ENCODE measurements around the gene ITGB2.

The ITGB2 gene

DNA sequence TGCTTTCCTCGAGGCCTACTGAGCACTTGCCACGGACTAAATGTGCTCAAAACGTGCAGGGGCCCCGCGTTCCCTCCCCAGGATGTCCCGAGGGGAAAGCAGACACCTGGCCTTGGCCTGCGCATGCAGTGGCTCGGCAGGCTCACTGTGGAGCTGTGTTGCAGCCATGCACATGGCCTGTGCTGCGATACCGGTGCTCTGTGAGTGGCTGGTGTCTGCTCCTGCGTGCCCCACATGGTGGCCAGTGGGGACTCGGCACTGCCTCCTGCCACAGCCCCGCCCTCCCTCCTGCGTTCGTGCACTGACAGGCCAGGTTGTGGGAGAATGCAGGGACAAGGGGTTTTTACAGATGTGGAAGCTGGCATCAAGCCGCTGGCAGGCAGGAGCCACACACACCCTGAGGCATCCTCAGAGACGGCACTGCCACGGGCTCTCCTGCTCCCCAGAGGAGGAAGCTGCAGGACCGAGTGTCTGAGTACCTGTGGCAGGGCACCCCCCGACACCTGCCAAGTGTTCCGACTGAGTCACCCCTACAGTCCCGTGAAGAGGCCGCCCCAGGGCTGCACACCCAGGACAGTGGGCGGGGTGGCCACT, 30.3 kb downstream of the ITGB2 start:
- TF ChIP-seq, protein P1, sequence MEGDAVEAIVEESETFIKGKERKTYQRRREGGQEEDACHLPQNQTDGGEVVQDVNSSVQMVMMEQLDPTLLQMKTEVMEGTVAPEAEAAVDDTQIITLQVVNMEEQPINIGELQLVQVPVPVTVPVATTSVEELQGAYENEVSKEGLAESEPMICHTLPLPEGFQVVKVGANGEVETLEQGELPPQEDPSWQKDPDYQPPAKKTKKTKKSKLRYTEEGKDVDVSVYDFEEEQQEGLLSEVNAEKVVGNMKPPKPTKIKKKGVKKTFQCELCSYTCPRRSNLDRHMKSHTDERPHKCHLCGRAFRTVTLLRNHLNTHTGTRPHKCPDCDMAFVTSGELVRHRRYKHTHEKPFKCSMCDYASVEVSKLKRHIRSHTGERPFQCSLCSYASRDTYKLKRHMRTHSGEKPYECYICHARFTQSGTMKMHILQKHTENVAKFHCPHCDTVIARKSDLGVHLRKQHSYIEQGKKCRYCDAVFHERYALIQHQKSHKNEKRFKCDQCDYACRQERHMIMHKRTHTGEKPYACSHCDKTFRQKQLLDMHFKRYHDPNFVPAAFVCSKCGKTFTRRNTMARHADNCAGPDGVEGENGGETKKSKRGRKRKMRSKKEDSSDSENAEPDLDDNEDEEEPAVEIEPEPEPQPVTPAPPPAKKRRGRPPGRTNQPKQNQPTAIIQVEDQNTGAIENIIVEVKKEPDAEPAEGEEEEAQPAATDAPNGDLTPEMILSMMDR (conservative IDR thresholded peaks at IDR 0.05), result no peak
- no peak overlapping the region for H3K27ac ChIP-seq

DNA sequence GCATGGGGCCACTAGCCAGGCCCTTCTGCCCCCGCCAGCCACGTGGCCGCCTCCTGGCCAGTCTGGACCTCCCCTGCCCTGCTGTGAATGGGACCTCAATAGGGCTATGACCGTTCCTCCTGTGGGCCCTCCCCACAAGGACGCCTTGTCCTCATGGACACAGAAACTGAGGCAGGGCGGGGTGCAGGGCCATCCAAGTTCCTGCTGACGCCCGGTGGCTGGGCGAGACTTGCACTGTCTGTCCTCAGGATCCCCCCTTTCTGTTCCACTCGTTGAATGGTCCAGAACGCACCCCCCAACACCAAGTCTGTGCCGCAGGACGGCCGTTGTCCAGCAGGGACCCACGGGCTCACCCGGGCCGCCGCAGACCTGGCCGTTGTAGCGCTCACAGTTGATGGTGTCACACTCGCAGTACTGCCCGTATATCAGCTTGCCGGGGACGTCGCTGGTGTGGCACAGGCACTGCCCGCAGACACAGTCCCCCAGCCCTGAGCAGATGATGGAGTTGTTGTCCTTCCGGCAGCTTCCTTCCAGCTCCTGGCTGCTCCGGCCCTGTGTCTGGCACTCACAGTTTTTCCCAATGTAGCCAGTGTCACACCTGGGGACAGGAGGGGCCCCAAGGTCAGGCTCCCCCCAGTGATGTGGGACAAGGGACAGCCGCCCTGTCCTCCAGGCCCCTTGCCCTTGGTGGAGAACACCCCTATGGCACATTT, 30.9 kb downstream of the ITGB2 start:
- no peak overlapping the region for H3K27ac ChIP-seq
- TF ChIP-seq, protein P1 (conservative IDR thresholded peaks at IDR 0.05), result no peak

DNA sequence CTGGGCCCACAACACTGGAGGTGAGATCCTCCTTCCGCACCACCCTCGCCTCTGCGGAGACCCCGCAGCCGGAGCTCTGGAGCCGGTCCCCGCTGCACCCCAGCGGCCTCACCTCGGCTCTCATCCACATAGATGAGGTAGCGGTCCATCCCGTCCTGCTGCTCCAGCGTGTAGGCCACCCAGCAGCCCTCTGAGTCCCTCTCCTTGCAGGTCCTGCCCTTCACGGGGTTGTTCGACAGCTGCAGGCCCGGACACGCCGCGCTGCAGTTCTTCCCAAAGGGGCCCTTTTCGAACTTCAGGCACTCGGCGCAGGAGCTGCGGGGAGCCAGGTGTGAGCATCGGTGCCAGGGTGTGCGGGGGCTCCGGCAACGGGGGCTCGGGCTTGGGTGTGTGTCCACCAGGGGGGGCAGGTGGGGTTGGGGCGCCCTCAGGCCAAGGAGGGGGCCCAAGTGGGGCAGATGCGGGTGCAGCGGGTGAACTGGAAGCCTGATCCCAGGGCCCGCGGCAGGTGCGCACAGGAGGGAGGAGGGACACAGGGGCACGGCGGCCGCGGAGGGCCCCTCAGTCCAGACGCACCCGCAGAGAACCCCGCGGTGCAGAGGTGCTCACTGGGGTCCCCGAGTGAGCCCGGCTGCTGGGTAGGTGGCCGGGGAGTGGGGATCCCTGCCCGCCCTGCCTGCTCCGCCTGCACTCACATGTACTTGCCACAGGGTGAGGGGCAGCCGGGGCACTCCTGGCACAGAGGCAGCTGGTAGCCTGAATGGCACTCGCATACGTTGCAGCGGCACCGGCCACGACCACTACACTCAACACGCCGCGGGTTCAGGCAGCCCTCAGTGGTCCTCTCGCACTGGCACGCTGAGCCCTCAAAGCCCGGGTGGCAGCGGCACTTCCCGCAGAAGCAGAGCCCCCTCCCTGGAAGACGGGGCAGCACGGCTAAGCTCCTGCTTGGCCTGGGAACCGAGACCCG, 31.8 kb downstream of the ITGB2 start:
- no peak overlapping the region for H3K27ac ChIP-seq
- TF ChIP-seq, protein P1 (conservative IDR thresholded peaks at IDR 0.05), result no peak

DNA sequence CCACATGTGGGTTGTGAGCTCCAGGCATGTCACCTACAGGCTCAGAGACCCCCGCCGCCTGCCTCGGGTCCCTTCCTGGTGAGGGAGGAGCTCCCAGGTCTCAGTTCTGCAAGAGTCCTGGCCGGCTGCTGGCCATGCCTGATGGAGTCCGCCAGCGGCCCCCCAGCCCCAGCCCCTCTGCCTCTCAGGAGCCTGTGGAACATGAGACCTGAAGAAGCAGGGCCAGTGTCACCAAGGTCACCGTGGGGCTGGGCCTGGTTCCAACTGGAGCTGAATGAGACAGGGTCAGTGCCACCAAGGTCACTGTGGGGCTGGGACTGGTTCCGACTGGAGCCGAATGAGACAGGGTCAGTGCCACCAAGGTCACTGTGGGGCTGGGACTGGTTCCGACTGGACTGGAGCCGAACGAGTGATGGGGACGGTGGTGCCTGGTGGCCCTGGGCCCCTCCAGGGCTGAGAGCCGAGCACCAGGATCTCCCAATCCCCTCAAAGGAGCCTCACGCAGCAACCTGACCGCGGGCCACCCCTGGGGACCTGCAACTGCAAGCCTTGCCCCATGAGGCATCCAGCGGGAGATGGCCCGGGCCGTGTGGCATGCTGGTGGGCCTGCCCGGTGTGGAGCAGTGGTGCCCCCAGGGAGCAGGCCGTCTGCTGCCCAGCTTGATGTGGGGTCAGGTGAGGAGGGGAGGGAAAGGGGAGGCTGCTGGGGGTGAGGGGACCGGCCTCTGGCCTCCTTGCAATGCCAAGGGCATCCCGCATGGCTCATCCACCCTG, 32.7 kb downstream of the ITGB2 start:
- no peak overlapping the region for H3K27ac ChIP-seq

DNA sequence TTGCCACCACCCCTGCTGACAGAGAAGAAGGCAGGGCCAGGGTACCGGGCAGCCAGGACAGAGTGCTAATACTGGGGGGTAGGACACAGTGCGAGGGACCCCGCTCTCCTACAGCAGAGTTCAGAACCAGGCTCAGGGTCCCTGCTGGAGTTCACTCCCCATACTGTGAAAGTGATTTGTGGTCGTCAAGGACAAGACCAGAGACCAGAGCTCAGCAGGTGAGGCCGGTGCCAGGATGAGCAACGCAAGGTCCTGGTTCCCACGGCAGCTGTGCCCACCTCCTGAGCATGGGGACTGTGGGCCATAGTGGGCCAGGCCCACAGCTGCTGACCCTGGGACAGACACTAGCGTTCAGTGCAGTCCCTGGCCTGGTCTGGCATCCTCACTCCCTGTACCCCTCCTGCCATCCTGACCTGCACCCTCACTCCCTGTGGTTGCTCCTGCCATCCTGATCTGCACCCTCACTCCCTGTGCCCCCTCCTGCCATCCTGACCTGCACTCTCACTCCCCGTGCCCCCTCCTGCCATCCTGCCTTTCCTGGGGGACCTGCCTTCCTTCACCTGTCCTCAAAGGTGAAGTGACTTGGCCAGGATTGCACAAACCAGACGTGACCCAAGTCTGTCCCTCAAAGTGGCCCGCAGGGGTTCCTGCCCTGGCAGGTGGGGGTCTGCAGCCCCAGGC, 33.4 kb downstream of the ITGB2 start:
- TF ChIP-seq, protein P1 (conservative IDR thresholded peaks at IDR 0.05), result no peak
- H3K27ac ChIP-seq, result no peak overlapping the region

More for the DNA sequence above, 32.7 kb downstream of the ITGB2 start:
- TF ChIP-seq, protein P1 (conservative IDR thresholded peaks at IDR 0.05), result no peak

DNA sequence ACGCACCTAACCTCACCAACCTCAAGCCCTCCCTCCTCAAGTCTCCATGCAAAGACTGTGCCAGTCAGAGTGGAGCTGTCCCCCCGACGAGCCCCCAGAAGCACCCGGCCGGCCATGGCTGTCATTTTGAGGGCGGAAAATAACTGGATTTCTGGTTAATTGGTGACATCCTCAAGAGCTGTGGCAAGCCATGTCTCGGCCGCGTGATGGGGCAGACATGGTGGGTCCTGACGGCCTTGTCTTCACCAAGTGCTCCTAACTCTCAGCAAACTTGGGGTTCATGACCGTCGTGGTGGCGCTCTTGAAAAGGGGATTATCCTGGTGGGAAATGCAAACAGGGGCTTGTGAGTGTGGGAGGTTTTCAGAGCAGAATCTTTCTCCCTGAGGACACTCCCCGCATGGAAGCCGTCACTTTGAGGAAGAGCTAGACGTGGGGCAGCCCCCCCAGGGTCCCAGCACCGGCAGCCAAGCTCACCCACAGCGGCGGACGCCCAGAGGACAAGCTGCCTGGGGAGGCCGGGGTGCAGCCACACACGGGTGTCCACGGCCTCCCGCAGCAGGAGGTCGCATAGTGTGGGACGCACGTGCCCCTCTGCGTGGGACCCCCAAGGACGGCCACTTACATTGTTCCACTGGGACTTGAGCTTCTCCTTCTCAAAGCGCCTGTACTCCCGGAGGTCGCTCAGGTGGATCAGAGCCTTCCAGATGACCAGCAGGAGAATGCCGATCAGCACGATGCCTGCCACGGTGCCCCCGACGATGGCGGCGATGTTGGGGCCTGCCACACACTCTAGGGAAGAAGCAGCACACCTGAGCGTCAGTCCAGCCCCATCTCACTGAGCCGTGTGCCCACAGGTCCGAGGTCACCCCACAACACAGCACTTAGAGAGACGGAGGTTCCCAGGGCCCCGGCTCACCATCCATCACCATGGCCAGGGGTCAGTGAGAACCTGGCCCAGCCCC, 34.3 kb downstream of the ITGB2 start:
- H3K27ac ChIP-seq, result no peak overlapping the region
- TF ChIP-seq, protein P1 (conservative IDR thresholded peaks at IDR 0.05), result no peak
